Activated T-cell treated with anti-CD3 and anti-CD28 coated beads, Interleukin-2, amount 50 U/mL, for 4 hours (primary cell): ENCODE measurements around the gene BMI1. TPM values are rescaled to one million over a fixed set of nuclear protein-coding genes. Genes with fewer than 3 reads are reported as not detected.
A peak's percentile ranks its signal among the peaks of the same experiment; 100 is the strongest.

Experiments
- ATAC-seq, 2 donors: fragments of 200-7000 bp; cut with Tn5 transposase; one replicate each; pipeline ENCODE4 v1.10.0; 2021
- DNase-seq: peaks from one replicate; pipeline ENCODE4 v3.0.0-alpha.2; 2020
- H3K27me3 Mint-ChIP-seq: one replicate; pipeline ENCODE4 v1.8.0; 2021; ENCODE audit warnings: low read depth, mixed read lengths
- H3K36me3 Mint-ChIP-seq: one replicate; pipeline ENCODE4 v1.8.0; 2022; ENCODE audit warnings: mixed read lengths; ENCODE audit not compliant: insufficient read depth
- H3K4me1 Mint-ChIP-seq: one replicate; pipeline ENCODE4 v1.8.0; 2021; ENCODE audit warnings: low read depth, mixed read lengths
- H3K4me3 Mint-ChIP-seq: one replicate; pipeline ENCODE4 v1.8.0; 2021; ENCODE audit warnings: mild to moderate bottlenecking, moderate library complexity, mixed read lengths
- H3K9me3 Mint-ChIP-seq: one replicate; pipeline ENCODE4 v1.8.0; 2021; ENCODE audit warnings: mixed read lengths
- total RNA-seq, 3 donors: library from RNA; stranded (reverse); gene quantifications; one replicate each; pipeline ENCODE4 v1.2.1, GENCODE V29; 2021

The BMI1 gene
- total RNA-seq, 3 donors from 2014 or later, result 80.9 to 96.1 (median 89.5) TPM

DNA sequence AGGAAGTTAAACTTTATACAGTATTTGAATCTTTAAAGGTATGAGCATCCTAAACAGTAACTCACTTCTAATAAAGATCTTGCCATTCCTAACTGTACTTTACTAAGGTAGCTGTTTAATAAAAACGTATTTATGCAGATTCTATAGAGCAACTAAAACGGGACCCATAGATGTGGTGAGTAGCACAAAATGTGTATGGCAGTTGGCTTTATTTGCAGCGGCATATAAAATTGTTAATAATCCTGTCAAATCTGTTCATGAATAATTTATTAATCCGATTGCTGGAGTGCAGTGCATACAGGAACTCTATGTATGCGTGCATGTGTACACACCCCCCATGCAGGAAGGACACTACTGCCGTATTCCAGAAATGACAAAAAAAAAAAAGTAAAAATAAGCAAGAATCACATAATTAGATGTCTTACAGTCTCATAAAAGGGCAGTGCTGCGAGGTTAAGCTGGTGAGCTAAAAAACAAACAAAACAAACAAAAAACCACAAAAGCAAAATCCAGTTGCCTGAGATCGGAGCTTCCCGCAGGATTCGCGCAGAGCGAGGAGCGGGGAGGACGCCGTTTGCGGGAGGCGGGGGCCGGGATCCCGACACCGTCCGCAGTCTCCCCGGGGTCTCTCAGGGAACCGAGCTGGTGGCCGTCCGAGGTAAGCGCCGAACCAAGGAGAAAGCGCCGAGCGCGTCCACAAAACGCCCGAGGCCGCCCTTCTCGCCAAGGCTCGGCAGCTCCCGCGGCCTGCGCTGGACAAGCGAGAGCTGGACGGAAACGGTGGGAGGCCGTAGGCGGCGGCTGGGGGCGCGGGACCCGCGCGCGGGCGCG, 5.2 kb upstream of the BMI1 start:
- Mint-ChIP-seq H3K4me1 (peaks cover 36% of the 10 kb centered on the region), H3K9me3 (no peaks in the 10 kb centered on the region), H3K4me3 (peak overlapping the region; percentile 86), H3K36me3 (no peaks in the 10 kb centered on the region), H3K27me3 (peaks cover 7% of the 10 kb centered on the region)
- ATAC-seq (peak; percentile 21 to 33), DNase-seq (no peak)

DNA sequence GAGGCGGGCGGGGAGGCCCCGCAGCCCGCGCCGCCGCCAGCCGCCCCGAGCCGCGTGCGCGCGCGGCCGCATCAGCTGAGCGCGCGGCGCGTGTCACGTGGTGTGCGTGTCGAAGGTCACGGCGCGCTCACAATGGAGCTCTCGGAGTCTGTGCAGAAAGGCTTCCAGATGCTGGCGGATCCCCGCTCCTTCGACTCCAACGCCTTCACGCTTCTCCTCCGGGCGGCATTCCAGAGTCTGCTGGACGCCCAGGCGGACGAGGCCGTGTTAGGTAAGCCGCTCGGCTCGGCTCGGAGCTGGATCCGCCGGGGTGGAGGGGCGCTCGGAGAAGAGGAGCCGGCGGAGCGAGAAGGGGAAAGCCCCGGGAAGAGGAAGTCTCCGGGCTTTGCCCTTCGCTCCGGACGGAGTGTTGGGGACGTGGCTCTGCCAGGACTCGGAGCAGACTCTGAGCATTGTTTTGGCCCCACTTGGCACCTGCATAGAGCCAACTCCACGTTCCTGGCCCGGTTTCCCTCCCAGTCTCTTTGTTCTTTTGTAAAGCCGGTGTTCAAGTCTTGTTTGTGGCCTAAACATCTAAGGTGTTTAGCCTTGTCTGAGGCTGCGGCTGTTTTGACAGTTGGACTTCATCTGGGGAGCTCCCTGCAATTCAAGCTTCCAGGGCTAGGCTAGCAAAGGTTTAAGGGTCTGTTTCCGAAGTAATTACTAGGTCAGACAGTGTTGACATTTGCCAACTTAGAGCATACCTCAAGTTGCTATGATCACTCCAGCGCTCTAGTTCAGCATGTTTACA, 4.4 kb upstream of the BMI1 start, which contains the start of gene COMMD3:
Gene COMMD3, plus strand, starts transcription at position 103 of the 790 bp plus-strand sequence. Its CDS starts 30 bp downstream, at position 133.
- Mint-ChIP-seq H3K4me3 (peak within 1 kb of the TSS; percentile 86), H3K27me3 (peaks cover 2% of the 10 kb centered on the region), H3K9me3 (no peaks in the 10 kb centered on the region), H3K36me3 (no peaks in the 10 kb centered on the region), H3K4me1 (peaks cover 36% of the 10 kb centered on the region)
- DNase-seq (peak; percentile 69), ATAC-seq (peak; percentile 65 to 71)

DNA sequence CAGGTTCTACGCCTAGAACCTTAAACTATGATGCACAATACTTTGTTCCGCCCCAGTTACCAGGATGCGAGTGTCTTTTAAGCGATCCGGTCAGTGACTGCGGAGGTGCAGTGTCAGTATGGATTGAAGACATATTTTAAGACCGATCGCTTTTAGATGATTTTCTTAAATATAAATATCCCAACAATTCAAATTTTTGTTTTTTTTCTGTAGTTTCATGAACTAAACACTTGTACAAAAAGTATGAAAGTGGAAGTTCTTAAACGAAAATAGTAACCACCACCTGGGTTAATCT, 3.9 kb upstream of the BMI1 start:
- H3K9me3 Mint-ChIP-seq, result no peaks in the 10 kb centered on the region
- peaks cover 36% of the 10 kb centered on the region for H3K4me1 Mint-ChIP-seq
- H3K36me3 Mint-ChIP-seq, result no peaks in the 10 kb centered on the region
- DNase-seq, result no peak
- no peaks in the 10 kb centered on the region for H3K27me3 Mint-ChIP-seq
- peak overlapping the region; percentile 86 for H3K4me3 Mint-ChIP-seq
- ATAC-seq, result no peak

DNA sequence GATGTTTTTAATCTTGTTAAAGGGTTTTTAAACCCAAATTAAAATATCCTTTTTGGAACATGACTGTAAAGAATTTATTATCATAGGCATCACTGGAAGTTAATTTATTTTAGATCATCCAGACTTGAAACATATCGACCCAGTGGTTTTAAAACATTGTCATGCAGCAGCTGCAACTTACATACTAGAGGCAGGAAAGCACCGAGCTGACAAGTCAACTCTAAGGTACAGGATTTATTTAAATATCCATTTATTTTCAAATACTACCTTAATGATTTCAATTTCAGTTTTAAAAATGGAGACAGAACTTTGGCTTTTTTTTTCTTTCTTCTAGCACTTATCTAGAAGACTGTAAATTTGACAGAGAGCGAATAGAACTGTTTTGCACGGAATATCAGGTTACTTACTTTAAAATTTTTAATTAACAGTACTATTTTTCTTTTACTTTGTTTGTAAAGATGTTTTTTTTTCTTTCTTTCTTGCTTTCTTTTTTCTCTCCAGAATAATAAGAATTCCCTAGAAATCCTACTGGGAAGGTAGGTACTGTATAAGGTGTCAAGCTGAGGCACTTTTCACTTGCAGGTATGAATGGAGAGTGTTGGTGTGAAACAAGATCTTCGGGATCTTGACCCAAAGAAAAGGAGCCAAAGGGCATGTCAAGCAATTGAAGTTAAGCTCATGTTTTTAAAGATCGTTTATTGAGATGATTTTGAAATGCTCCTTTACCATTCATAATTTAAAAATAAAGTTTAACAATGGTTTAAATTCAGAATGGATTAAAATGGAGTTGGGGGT, 2.9 kb upstream of the BMI1 start:
- Mint-ChIP-seq H3K4me3 (peak overlapping the region; percentile 86), H3K9me3 (no peaks in the 10 kb centered on the region), H3K4me1 (peaks cover 37% of the 10 kb centered on the region), H3K27me3 (peaks cover 6% of the 10 kb centered on the region), H3K36me3 (no peaks in the 10 kb centered on the region)
- DNase-seq (no peak), ATAC-seq (no peak)

DNA sequence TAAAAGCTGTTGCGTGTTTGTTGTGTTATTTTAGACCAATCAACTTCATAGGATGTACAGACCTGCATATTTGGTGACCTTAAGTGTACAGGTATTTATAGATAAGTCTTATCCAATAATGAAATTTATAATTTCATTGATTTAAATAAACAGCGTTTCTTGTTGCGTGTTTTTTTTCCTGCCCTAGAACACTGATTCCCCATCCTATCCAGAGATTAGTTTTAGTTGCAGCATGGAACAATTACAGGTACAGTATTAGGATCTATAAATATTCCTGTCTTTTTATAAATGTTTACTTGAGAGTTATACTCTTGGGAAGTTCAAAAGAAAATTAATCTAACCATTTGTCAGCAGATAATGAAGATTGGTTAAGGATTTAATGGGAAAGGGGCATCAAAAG, 2.1 kb upstream of the BMI1 start:
- no peak overlapping the region for H3K4me3 Mint-ChIP-seq

DNA sequence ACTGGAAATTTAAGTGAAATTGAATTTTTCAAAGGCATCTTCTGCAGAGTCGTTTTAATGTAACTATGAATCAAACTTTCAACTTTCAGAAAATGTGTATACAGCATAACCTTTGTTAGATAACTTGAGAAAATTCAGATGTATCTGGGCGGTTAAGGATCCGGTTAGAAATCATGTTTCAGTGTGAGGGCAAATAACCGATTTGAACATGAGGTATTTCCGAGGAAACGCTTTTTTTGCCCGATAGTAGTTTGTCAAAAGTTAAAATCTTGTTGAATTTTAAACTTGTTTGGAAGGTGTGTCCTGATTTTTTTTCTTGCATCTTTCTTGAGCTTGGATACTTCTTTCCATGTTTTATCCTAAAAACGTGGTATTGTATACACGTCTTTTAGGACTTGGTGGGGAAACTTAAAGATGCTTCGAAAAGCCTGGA, 1.3 kb upstream of the BMI1 start:
- Mint-ChIP-seq H3K36me3 (no peaks in the 10 kb centered on the region), H3K27me3 (peaks cover 19% of the 10 kb centered on the region), H3K9me3 (no peaks in the 10 kb centered on the region), H3K4me3 (peak overlapping the region; percentile 82), H3K4me1 (peaks cover 53% of the 10 kb centered on the region)
- ATAC-seq (no peak), DNase-seq (no peak)

More for the DNA sequence above, 2.1 kb upstream of the BMI1 start:
- Mint-ChIP-seq H3K9me3 (no peaks in the 10 kb centered on the region), H3K27me3 (peaks cover 13% of the 10 kb centered on the region), H3K4me1 (peaks cover 45% of the 10 kb centered on the region), H3K36me3 (no peaks in the 10 kb centered on the region)
- DNase-seq, result no peak
- ATAC-seq, result no peak

DNA sequence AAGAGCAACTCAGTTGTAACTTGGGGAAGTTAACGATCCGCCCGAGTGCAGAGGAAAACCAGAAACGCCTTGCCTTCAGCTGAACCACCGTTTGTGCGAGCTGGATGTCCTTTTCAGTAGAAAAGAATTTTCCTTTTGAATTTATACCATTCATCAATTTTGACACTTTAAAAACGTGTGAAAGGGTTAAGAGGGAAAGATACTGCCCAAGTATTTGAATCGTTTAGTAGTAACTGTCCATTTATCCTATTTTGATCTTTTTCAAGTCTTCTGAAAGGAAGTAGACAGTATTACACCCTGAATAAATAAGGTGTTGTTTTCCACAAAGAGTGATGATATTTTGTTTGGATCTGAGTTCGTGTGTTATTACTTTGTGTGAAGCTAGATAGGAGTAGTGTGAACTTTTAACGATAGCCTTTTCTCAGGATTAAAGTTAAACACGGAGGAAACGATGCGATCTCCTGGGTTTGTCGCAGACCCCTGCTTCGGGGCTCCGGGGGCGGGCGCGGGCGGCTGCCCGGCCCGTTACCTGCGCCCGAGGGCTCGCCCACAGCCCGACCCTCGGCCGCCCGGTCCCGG, 830 bp upstream of the BMI1 start:
- no peaks in the 10 kb centered on the region for H3K36me3 Mint-ChIP-seq
- peaks cover 53% of the 10 kb centered on the region for H3K4me1 Mint-ChIP-seq
- no peak for ATAC-seq
- H3K4me3 Mint-ChIP-seq, result peak overlapping the region; percentile 82
- no peak for DNase-seq
- no peaks in the 10 kb centered on the region for H3K9me3 Mint-ChIP-seq
- H3K27me3 Mint-ChIP-seq, result peaks cover 24% of the 10 kb centered on the region

DNA sequence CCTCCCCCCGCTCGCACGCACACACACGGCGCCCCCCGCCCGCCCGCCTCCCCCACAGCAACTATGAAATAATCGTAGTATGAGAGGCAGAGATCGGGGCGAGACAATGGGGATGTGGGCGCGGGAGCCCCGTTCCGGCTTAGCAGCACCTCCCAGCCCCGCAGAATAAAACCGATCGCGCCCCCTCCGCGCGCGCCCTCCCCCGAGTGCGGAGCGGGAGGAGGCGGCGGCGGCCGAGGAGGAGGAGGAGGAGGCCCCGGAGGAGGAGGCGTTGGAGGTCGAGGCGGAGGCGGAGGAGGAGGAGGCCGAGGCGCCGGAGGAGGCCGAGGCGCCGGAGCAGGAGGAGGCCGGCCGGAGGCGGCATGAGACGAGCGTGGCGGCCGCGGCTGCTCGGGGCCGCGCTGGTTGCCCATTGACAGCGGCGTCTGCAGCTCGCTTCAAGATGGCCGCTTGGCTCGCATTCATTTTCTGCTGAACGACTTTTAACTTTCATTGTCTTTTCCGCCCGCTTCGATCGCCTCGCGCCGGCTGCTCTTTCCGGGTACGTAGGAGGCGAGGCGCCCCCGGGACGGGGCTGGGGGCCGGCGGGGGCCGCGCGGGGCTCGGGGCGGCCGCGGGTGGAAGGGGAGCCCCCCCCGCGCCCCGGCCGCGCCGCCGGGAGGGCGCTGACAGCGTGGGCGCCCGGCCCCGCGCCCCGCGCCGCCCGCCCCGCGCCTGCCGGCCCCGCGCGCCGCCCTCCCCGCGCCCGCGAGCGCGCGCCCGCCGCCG, 441 bp downstream of the BMI1 start:
- DNase-seq (peak; percentile 71), ATAC-seq (peak; percentile 35 to 47)
- Mint-ChIP-seq H3K27me3 (peaks cover 25% of the 10 kb centered on the region), H3K4me3 (peak overlapping the region; percentile 83), H3K9me3 (no peaks in the 10 kb centered on the region), H3K36me3 (peaks cover 2% of the 10 kb centered on the region), H3K4me1 (peaks cover 52% of the 10 kb centered on the region)

DNA sequence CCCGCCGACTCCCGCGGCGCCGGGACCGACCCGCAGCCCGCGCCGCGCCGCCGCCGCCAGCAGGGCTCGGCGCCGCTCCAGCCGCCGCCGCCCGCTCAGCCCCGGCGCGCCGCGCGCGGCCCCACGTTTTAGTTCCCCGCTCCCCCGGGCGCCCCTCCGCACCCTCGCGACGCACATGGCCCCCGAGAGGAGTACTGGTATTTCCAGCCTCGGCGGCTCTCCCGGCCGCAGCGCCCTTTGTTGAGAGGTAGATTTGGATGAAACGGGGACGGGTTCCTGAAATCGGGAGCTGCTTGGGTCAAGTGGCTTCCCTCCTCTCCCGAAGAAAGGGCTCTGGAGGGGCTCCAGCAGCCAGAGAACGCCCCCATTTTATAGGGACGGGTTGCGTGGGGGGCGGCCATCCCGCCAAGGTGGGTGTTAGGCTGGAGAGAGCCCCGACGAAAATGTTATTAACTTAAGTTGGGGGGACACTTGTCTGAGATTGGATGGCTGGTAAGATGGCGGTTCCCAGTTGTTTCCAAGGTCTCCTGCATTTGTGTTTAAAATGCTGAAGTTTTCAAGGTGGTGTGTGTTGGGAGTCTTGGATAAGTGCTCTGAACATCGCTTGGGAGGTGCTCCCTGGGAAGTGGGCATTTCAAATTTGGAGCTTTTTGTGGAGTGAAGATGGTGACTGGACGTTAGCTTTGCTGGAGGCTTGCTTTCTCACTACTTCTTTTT, 1.2 kb downstream of the BMI1 start:
- DNase-seq, result no peak
- Mint-ChIP-seq H3K36me3 (peaks cover 5% of the 10 kb centered on the region), H3K4me1 (peaks cover 53% of the 10 kb centered on the region), H3K9me3 (no peaks in the 10 kb centered on the region), H3K4me3 (peak overlapping the region; percentile 90), H3K27me3 (peaks cover 25% of the 10 kb centered on the region)
- no peak for ATAC-seq

DNA sequence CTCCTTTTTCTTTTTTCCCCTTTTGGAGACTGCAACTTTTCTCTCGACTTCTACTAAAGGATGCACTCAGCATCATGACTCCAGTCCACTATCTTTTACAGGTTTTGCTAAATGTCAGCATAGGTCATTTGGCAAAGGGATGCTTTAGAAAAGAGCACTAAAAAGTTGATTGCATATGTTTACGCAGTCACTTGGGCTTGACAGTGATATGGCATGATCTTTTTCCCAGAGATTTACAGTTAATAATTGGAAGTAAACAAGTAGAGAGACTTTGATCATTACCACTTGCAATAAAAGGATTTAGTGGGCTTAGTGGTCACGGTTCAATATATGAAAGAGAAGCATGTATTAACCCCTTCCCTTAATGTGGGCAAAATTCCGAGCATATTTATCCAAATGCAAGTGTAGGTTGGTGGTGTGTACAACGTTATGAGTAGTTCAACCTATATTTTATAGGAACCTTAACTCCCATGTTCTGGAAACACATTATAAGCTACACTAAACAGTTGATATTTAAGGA, 1.8 kb downstream of the BMI1 start:
- DNase-seq, result no peak
- H3K9me3 Mint-ChIP-seq, result no peaks in the 10 kb centered on the region
- peaks cover 27% of the 10 kb centered on the region for H3K27me3 Mint-ChIP-seq
- peaks cover 49% of the 10 kb centered on the region for H3K4me1 Mint-ChIP-seq
- ATAC-seq, result no peak
- peak overlapping the region; percentile 90 for H3K4me3 Mint-ChIP-seq
- H3K36me3 Mint-ChIP-seq, result peaks cover 8% of the 10 kb centered on the region

DNA sequence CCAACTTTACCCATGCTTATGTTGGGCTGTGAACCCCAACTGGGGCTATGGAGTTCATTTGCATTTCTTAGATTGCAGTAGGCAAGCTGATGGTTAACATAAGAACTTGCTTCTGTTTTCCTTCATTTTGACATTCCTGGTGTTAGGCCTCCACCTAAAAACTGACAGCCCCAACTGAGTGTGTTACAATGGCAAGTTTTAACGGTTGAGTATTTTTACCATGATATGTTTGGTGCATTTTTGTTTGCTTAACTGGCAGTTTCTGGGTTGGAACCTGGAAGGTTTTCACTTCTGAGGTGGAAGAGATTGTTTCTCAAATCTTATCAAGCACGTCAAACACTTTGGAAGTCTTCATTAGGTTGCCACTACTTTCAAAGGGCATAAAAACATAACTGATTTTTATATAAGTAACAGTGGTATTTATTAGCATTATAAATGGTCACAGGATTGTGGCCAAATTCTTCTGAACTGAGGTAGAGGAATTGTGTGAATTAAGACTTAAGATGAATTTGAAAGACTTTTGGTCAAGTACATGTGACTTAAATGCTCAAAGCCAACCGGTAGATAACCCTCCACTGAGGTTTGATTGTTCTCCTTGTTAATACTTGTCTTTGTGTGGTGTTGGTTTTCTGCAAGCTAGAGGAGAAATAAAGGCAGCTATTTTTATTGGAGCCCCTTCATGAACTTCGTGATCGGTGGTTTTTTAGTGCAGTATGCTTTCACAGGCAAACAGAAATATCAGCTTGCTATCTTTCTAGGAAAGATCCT, 2.8 kb downstream of the BMI1 start:
- H3K4me1 Mint-ChIP-seq, result peaks cover 41% of the 10 kb centered on the region
- no peak for ATAC-seq

DNA sequence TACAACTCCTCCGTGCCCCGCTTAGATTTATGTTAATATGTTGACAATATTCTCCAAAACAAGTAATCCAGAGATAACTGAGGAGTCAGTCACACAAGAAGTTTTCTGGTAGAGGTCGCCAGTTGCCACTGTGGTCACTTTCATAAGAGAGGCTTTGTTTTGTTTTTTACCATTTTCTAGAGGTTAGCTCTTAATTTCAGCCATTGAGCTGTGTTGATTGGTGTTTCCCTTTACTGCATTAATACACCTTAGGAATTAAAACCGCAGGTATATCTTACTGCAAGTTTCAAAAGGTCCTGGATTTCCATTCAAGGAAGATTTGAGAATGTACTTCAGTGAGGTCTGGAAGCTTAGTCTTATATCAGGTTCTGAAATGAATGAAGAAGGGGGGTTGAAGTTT, 3.5 kb downstream of the BMI1 start:
- Mint-ChIP-seq H3K36me3 (peaks cover 12% of the 10 kb centered on the region), H3K4me3 (peak overlapping the region; percentile 90), H3K27me3 (peaks cover 27% of the 10 kb centered on the region), H3K9me3 (no peaks in the 10 kb centered on the region), H3K4me1 (peaks cover 39% of the 10 kb centered on the region)
- ATAC-seq (no peak), DNase-seq (no peak)

More for the DNA sequence above, 2.8 kb downstream of the BMI1 start:
- no peak for DNase-seq
- Mint-ChIP-seq H3K4me3 (peak overlapping the region; percentile 90), H3K27me3 (peaks cover 27% of the 10 kb centered on the region), H3K9me3 (no peaks in the 10 kb centered on the region), H3K36me3 (peaks cover 8% of the 10 kb centered on the region)
